ENCODE data around the gene TIMM22. TPM values are rescaled to one million over a fixed set of nuclear protein-coding genes. Genes with fewer than 3 reads are reported as not detected.

Gene TIMM22
- total RNA-seq, 2 donors from 2014 or later = 13.6 to 14.6 TPM

DNA sequence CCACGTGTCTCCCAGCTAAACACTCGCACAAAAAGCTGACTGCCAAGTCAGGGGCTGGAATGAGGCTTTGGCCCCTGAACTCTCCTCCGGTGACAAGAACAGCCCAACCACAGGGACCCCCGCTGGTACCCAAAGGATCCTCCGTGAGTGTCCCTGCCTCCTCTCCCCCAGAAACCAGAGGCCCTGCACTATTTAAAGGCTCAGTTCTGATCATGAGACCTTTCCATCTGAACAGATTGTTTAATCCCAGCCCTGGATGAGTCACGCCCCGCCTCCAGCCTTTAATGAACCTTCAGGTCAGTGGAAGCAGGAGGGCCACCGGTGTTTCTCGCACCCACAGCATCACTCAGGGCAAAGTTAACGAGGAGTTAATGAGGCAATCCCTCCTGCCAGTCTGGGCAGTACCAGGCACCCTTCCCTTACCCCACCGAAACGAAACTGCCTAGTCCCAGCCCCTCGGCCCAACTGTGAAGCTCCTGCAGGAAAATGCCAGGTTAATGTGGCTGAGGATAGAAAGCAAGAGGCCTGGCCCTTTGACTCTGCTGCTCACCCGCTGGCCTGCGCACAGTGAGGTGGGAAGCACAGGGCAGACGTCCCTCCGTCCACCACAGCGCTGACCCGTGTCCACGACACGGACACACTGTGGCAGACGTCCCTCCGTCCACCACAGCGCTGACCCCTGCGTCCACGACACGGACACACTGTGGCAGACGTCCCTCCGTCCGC, 32.4 kb downstream of the TIMM22 start:
- Histone ChIP-seq H3K4me1 (ENCODE audit: control insufficient read depth, insufficient read depth, low read length) (no peaks in the 10 kb centered on the region), H3K36me3 (ENCODE audit: control insufficient read depth, insufficient read depth, low read length) (no peaks in the 10 kb centered on the region), H3K27ac (ENCODE audit: low read depth, low read length) (no peak overlapping the region), H3K4me3 (ENCODE audit: low read length) (no peak overlapping the region), H3K9ac (ENCODE audit: extremely low read depth, low read length, poor library complexity, severe bottlenecking) (no peak overlapping the region), H3K27me3 (ENCODE audit: control insufficient read depth, insufficient read depth, low read length, poor library complexity, severe bottlenecking) (peaks cover 24% of the 10 kb centered on the region), H3K9me3 (ENCODE audit: control insufficient read depth, low read length) (no peaks in the 10 kb centered on the region)
- no peak overlapping the region for H3K27ac Mint-ChIP-seq
- 84 to 89% methylated on average over 20 to 23 of the region's 30 CpGs for WGBS, 2 experiments (ENCODE audit: insufficient coverage in 1 of 2, insufficient read length in 1 of 2)
- H3K4me3 Mint-ChIP-seq = no peak overlapping the region
- no peaks in the 10 kb centered on the region for H3K4me1 Mint-ChIP-seq
- no peaks in the 10 kb centered on the region for H3K9me3 Mint-ChIP-seq
- peaks cover 3% of the 10 kb centered on the region for H3K36me3 Mint-ChIP-seq (ENCODE audit: low read depth)
- peaks cover 15% of the 10 kb centered on the region for H3K27me3 Mint-ChIP-seq (ENCODE audit: insufficient read depth)
- TF ChIP-seq CTCF (conservative IDR thresholded peaks at IDR 0.05) = no peak
- DNase-seq = no peak

- Mint-ChIP-seq H3K27me3 (ENCODE audit: insufficient read depth) (peaks cover 15% of the 10 kb centered on the region), H3K27ac (no peak overlapping the region), H3K36me3 (ENCODE audit: low read depth) (peaks cover 3% of the 10 kb centered on the region), H3K4me1 (no peaks in the 10 kb centered on the region), H3K4me3 (no peak overlapping the region), H3K9me3 (no peaks in the 10 kb centered on the region)
- peaks cover 24% of the 10 kb centered on the region for H3K27me3 ChIP-seq (ENCODE audit: control insufficient read depth, insufficient read depth, low read length, poor library complexity, severe bottlenecking)
- no peak overlapping the region for H3K27ac ChIP-seq (ENCODE audit: low read depth, low read length)
- no peaks in the 10 kb centered on the region for H3K36me3 ChIP-seq (ENCODE audit: control insufficient read depth, insufficient read depth, low read length)
- DNase-seq = no peak
- no peak overlapping the region for H3K4me3 ChIP-seq (ENCODE audit: low read length)
- no peaks in the 10 kb centered on the region for H3K4me1 ChIP-seq (ENCODE audit: control insufficient read depth, insufficient read depth, low read length)
- 90% methylated on average over 18 to 20 of the region's 20 CpGs for WGBS, 2 experiments (ENCODE audit: insufficient coverage in 1 of 2, insufficient read length in 1 of 2)
- no peak overlapping the region for H3K9ac ChIP-seq (ENCODE audit: extremely low read depth, low read length, poor library complexity, severe bottlenecking)
- no peaks in the 10 kb centered on the region for H3K9me3 ChIP-seq (ENCODE audit: control insufficient read depth, low read length)
- TF ChIP-seq CTCF (conservative IDR thresholded peaks at IDR 0.05) = no peak
Measured at GRCh38 chr17:1029922-1030644, 33.2 kb downstream of the TIMM22 start.

DNA sequence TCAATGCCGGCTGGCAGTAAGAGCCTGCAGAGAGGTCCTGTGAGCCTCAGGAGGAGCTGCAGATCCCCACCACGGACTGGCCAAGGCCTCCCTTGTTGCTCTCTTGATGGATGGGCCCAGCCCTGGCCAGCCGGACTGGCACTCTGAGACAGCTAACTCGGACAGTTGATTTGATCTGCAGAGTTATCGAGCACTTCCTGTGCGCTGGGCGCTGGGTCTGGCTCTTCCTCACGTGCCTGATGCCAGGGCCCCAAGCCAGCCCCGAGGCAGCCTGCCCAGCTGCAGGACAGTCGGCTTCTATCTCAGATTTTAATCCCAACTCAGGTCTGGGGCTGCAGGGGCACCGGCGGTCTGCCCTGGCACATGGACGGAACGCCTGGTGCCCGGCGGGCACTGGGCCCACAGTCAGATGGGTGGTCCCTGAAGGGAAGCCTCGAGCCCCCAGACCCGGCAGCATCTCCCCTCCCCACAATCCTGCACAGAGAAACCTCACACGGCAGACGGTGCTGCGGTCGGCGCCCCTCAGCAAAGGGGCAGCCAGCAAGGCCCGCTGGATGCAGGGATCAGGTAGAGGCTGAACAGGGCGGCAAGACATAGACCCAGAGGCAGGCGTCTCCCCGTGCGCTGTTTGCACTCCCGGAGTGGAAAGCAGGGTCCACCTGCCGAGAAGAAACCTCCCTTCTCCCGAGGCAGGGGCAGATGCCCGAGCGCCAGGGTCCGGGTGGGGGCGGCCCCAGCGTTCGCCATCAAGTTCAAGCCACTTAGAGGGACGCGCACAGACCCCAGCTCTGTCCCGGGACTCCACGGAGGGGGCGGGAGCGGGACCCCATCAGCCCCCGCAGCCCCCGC, 34.0 kb downstream of the TIMM22 start:
- DNase-seq = no peak
- Mint-ChIP-seq H3K4me3 (peak overlapping the region; percentile 42), H3K36me3 (ENCODE audit: low read depth) (no peaks in the 10 kb centered on the region), H3K27ac (no peak overlapping the region), H3K9me3 (no peaks in the 10 kb centered on the region), H3K27me3 (ENCODE audit: insufficient read depth) (peaks cover 15% of the 10 kb centered on the region), H3K4me1 (no peaks in the 10 kb centered on the region)
- Histone ChIP-seq H3K4me1 (ENCODE audit: control insufficient read depth, insufficient read depth, low read length) (no peaks in the 10 kb centered on the region), H3K9ac (ENCODE audit: extremely low read depth, low read length, poor library complexity, severe bottlenecking) (no peak overlapping the region), H3K27me3 (ENCODE audit: control insufficient read depth, insufficient read depth, low read length, poor library complexity, severe bottlenecking) (peaks cover 24% of the 10 kb centered on the region), H3K4me3 (ENCODE audit: low read length) (no peak overlapping the region), H3K9me3 (ENCODE audit: control insufficient read depth, low read length) (no peaks in the 10 kb centered on the region), H3K27ac (ENCODE audit: low read depth, low read length) (no peak overlapping the region), H3K36me3 (ENCODE audit: control insufficient read depth, insufficient read depth, low read length) (no peaks in the 10 kb centered on the region)
- 63 to 81% methylated on average over 21 to 45 of the region's 45 CpGs for WGBS, 2 experiments (ENCODE audit: insufficient coverage in 1 of 2, insufficient read length in 1 of 2)
- TF ChIP-seq CTCF (conservative IDR thresholded peaks at IDR 0.05) = no peak

All from endodermal cell (in vitro differentiated cells).